SH-SY5Y (cell line): ENCODE results near the gene PLPP4.

Experiments
- GATA2 ChIP-seq: IDR thresholded peaks from 2 replicates; pipeline ENCODE4 v1.6.1; 2011; ENCODE audit warnings: mild to moderate bottlenecking, low read depth, low read length
- GATA3 ChIP-seq: IDR thresholded peaks from 2 replicates; pipeline ENCODE4 v1.6.1; 2011; ENCODE audit warnings: low read depth, mild to moderate bottlenecking, low read length, moderate library complexity

GRCh38 chr10:120601999-120602398, 145.0 kb downstream of the PLPP4 start:
- TF ChIP-seq GATA3: no peak
- TF ChIP-seq GATA2: no peak
